GM12874 (cell line): ENCODE data around the gene STARD13.

ENCODE experiments used
- CTCF ChIP-seq: IDR thresholded peaks from 2 replicates; pipeline ENCODE4 v1.5.1; 2011; ENCODE audit warnings: low read depth, mild to moderate bottlenecking, control low read depth, low read length, moderate library complexity; ENCODE audit not compliant: insufficient read depth

STARD13 gene

DNA sequence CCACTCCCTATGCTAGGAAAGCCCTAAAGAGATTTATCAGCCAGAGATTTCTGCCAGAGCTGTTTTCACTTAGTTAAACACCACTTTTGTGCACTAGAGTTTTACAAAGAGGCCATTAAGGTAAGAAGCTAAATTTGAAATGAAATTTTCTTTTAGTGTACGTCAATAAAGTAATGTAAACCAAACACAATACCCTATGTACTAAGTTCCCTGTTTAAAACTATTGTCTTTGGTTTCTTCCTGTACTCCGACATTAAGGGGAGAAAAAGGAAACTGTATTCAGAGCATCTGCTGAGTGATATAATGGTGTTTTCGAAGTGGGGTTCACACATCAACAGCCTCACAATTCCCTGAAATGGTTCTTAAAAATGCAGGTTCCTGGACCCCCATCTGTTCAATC lies 40.7 kb upstream of the STARD13 start:
- no peak for TF ChIP-seq CTCF

GRCh38 chr13:33323801-33324510 lies 38.4 kb upstream of the STARD13 start:
- no peak for TF ChIP-seq CTCF

DNA sequence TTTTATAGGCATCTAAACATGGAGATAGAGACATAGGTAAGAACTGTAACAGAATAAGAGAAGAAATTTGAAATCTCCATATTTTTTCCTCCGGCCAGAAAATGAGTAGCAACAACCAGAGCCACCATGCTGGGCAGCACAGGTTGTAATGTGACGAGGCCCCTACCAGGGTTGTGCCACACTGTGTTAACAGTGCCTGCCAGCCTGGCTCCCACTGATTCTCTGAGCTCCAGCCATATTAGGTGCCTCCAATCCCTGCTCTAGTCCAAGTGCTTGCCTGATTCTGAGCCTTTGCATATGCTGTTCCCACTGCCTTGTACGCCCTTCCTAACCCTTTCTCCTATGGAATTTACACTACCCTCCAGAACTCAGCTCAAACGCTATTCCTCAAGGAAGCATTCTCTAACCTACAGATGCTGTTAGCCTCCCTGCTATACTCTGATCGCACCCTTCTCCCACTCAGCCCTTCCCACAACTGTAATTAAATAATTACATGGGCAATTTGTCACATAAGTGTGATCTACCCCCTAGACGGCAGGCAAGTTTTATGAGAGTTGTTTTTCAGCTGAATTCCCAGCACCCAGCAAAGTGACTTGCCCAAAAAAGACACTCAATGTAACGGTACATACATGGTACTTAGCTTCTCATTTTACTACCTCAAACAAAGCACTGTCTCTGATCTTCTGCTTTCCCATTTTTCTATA lies 37.6 kb upstream of the STARD13 start:
- TF ChIP-seq CTCF: no peak

DNA sequence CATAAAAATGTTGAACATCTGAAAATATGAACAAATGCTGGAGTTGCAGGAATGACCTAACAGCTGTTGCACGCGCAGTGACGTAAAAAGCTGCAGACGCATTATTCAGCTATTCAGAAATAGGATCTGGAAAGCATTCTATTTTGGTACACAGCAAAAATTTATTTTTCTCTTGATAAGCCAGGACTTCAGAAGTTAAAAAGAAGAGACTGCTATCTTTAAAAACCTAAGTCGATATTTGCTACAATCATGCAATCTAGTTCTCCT lies 36.9 kb upstream of the STARD13 start:
- TF ChIP-seq CTCF: no peak

GRCh38 chr13:33321686-33322542 lies 36.4 kb upstream of the STARD13 start:
- TF ChIP-seq CTCF: no peak

DNA sequence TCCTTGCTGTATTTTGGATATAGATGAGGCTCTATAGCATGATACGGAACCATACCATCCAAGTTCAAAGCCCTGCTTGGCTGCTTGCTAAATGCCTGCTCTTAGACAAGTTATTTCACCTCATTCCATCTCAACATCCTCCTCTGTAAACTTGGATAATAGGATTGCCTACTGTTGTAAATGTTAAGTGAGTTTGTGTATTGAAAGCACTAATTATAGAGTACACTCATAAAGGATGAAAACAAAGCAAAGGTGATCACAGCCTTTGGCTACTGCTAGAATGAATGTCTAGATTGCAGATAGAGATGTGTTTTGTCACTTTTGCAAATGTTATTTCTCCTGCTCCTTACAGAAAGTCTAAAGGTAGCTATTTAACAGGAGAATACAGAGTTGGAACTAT lies 34.3 kb upstream of the STARD13 start:
- TF ChIP-seq CTCF: no peak

DNA sequence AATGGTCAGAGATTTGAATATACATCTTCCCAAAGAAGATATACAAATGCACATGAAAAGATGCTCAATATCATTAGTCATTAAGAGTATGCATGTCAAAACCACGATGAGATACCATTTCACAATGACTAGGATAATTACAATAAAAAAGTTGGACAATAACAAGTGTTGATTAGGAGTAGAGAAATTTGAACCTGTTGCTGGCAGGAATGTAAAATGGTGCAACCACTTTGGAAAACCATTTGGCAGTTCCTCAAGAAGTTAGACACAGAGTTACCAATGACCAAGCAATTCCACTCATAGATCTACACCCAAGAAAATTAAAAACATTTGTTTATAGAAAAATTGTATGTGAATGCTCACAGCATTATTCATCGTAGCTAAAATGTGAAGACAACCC lies 33.2 kb upstream of the STARD13 start:
- TF ChIP-seq CTCF: no peak
